SH-SY5Y (cell line): Measurements from ENCODE around the gene CSF2RB.

Experiments used
- GATA2 ChIP-seq: IDR thresholded peaks from 2 replicates; pipeline ENCODE4 v1.6.1; 2011; ENCODE audit warnings: mild to moderate bottlenecking, low read depth, low read length
- GATA3 ChIP-seq: IDR thresholded peaks from 2 replicates; pipeline ENCODE4 v1.6.1; 2011; ENCODE audit warnings: low read depth, mild to moderate bottlenecking, low read length, moderate library complexity

The CSF2RB gene

GRCh38 chr22:36913427-36914389 is at the start of gene CSF2RB:
TSS of gene CSF2RB (plus strand) at chr22:36913628. CDS start at chr22:36922208, 8,580 bp downstream.
- TF ChIP-seq GATA3 (no peak), GATA2 (no peak)

GRCh38 chr22:36863979-36864378 is 49.4 kb upstream of the CSF2RB start:
- no peak for TF ChIP-seq GATA3
- TF ChIP-seq GATA2, result no peak

- TF ChIP-seq GATA2 (no peak), GATA3 (no peak)
These were observed 48.8 kb upstream of the CSF2RB start for GRCh38 chr22:36864454-36865215.

GRCh38 chr22:36865346-36865745 is 48.1 kb upstream of the CSF2RB start:
- TF ChIP-seq GATA2 (no peak), GATA3 (no peak)

GRCh38 chr22:36867695-36868094 is 45.7 kb upstream of the CSF2RB start:
- TF ChIP-seq GATA2 (no peak), GATA3 (no peak)

GRCh38 chr22:36868546-36869181 is 44.8 kb upstream of the CSF2RB start:
- TF ChIP-seq GATA2 (no peak), GATA3 (no peak)

GRCh38 chr22:36870250-36870649 is 43.2 kb upstream of the CSF2RB start:
- TF ChIP-seq GATA3, result no peak
- TF ChIP-seq GATA2, result no peak

GRCh38 chr22:36871669-36872081 is 41.8 kb upstream of the CSF2RB start:
- TF ChIP-seq GATA2, result no peak
- no peak for TF ChIP-seq GATA3

GRCh38 chr22:36872084-36872483 is 41.3 kb upstream of the CSF2RB start:
- TF ChIP-seq GATA3 (no peak), GATA2 (no peak)

GRCh38 chr22:36872866-36873498 is 40.4 kb upstream of the CSF2RB start:
- no peak for TF ChIP-seq GATA2
- TF ChIP-seq GATA3, result no peak

- no peak for TF ChIP-seq GATA3
- no peak for TF ChIP-seq GATA2
These were observed 39.7 kb upstream of the CSF2RB start for GRCh38 chr22:36873614-36874308.

- TF ChIP-seq GATA3 (no peak), GATA2 (no peak)
These were observed 39.1 kb upstream of the CSF2RB start for GRCh38 chr22:36874309-36874696.

- TF ChIP-seq GATA2, result no peak
These were observed 38.7 kb upstream of the CSF2RB start for GRCh38 chr22:36874736-36875135.
